MM.1S (cell line): ENCODE measurements around the gene RUFY2.
"Not testable (repeated sequence)": the region's sequence is repeated elsewhere in the genome, so short reads cannot be mapped to it uniquely, and the experiment has no call there.

ENCODE experiments used
- DNase-seq: peaks from one replicate; pipeline ENCODE4 v3.0.0-alpha.2; 2015
- H2AFZ ChIP-seq: fragments of 300-600 bp; sonication (generic); 2 replicates; pipeline ENCODE4 v1.6.0; 2016; ENCODE audit warnings: antibody characterized with exemption, low read length
- H3F3A ChIP-seq: fragments of 300-600 bp; sonication (generic); 2 replicates; pipeline ENCODE4 v1.6.1; 2016; ENCODE audit warnings: mild to moderate bottlenecking, antibody characterized with exemption, low read length, moderate library complexity, mixed read lengths; ENCODE audit not compliant: insufficient read depth
- H3K27ac ChIP-seq: fragments of 300-600 bp; sonication (generic); 2 replicates; pipeline ENCODE4 v1.5.1; 2016; ENCODE audit warnings: mild to moderate bottlenecking, low read length
- H3K27me3 ChIP-seq: fragments of 300-600 bp; sonication (generic); replicated peaks from 2 replicates; pipeline ENCODE4 v1.6.0; 2016; ENCODE audit warnings: low read length; ENCODE audit not compliant: insufficient read depth
- H3K36me3 ChIP-seq: fragments of 300-600 bp; sonication (generic); replicated peaks from 2 replicates; pipeline ENCODE4 v1.6.1; 2016; ENCODE audit warnings: mild to moderate bottlenecking, low read length, mixed read lengths; ENCODE audit not compliant: insufficient read depth
- H3K4me1 ChIP-seq: fragments of 300-600 bp; sonication (generic); 2 replicates; pipeline ENCODE4 v1.6.1; 2016; ENCODE audit warnings: low read length, mixed read lengths
- H3K4me2 ChIP-seq: fragments of 300-600 bp; sonication (generic); 2 replicates; pipeline ENCODE4 v1.6.0; 2016; ENCODE audit warnings: low read depth, low read length
- H3K4me3 ChIP-seq: fragments of 300-600 bp; sonication (generic); 2 replicates; pipeline ENCODE4 v1.5.1; 2016; ENCODE audit warnings: low read length, mixed read lengths
- H3K79me2 ChIP-seq: fragments of 300-600 bp; sonication (generic); 2 replicates; pipeline ENCODE4 v1.6.1; 2016; ENCODE audit warnings: mixed run types, low read length, mixed read lengths
- H3K9ac ChIP-seq: fragments of 300-600 bp; sonication (generic); 2 replicates; pipeline ENCODE4 v1.6.1; 2016; ENCODE audit warnings: low read length, mixed read lengths
- H3K9me2 ChIP-seq: fragments of 300-600 bp; sonication (generic); replicated peaks from 2 replicates; pipeline ENCODE4 v1.6.1; 2016; ENCODE audit warnings: mild to moderate bottlenecking, low read length, mixed read lengths; ENCODE audit not compliant: insufficient read depth
- H3K9me3 ChIP-seq: fragments of 300-600 bp; sonication (generic); replicated peaks from 2 replicates; pipeline ENCODE4 v1.6.1; 2016; ENCODE audit warnings: mild to moderate bottlenecking, low read length, mixed read lengths; ENCODE audit not compliant: insufficient read depth
- H4K20me1 ChIP-seq: fragments of 300-600 bp; sonication (generic); 2 replicates; pipeline ENCODE4 v1.6.1; 2016; ENCODE audit warnings: mild to moderate bottlenecking, low read length, moderate library complexity, mixed read lengths; ENCODE audit not compliant: insufficient read depth
- EZH2 ChIP-seq: fragments of 300-600 bp; sonication (generic); optimal IDR thresholded peaks from 2 replicates; pipeline ENCODE3; 2017; ENCODE audit warnings: low read depth, mild to moderate bottlenecking, antibody characterized with exemption, low read length, mixed read lengths
- EZH2phosphoT487 ChIP-seq: fragments of 300-600 bp; sonication (generic); IDR thresholded peaks from 2 replicates; pipeline ENCODE4 v1.6.1; 2018; ENCODE audit warnings: antibody characterized with exemption, low read length
- TF ChIP-seq, protein P1 (sequence below): fragments of 300-600 bp; sonication (generic); IDR thresholded peaks from 2 replicates; pipeline ENCODE4 v1.5.1; 2016; ENCODE audit warnings: antibody characterized with exemption, low read length, mixed read lengths

Gene RUFY2

DNA sequence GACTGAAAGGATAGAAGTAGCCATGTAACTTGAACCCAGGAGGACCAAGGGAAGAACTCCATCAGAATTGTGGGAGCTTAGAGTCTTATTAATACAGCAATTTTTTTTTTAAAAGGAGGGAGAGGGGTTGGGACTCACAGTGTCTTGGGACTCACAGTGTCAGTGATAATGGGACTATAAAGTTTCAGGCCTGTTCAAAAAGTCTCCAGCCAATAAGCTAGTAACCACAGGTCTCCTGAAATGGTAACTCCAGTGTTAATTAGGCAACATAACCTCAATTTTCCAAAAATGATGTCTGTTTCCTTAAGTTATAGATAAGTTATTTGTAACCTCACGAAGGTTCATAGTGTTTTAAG, 77.6 kb downstream of the RUFY2 start:
- H3K27ac ChIP-seq = no peak overlapping the region
- no peaks in the 10 kb centered on the region for H3K9me2 ChIP-seq
- peaks cover 17% of the 10 kb centered on the region for H4K20me1 ChIP-seq
- TF ChIP-seq EZH2 (no peak), EZH2phosphoT487 (no peak)
- TF ChIP-seq, protein P1, sequence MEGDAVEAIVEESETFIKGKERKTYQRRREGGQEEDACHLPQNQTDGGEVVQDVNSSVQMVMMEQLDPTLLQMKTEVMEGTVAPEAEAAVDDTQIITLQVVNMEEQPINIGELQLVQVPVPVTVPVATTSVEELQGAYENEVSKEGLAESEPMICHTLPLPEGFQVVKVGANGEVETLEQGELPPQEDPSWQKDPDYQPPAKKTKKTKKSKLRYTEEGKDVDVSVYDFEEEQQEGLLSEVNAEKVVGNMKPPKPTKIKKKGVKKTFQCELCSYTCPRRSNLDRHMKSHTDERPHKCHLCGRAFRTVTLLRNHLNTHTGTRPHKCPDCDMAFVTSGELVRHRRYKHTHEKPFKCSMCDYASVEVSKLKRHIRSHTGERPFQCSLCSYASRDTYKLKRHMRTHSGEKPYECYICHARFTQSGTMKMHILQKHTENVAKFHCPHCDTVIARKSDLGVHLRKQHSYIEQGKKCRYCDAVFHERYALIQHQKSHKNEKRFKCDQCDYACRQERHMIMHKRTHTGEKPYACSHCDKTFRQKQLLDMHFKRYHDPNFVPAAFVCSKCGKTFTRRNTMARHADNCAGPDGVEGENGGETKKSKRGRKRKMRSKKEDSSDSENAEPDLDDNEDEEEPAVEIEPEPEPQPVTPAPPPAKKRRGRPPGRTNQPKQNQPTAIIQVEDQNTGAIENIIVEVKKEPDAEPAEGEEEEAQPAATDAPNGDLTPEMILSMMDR = no peak
- H3K4me2 ChIP-seq = no peak overlapping the region
- DNase-seq = no peak
- H3F3A ChIP-seq = peaks cover 18% of the 10 kb centered on the region; the same call in 1 of the 2 replicates
- H3K9ac ChIP-seq = no peak overlapping the region
- no peaks in the 10 kb centered on the region for H3K36me3 ChIP-seq
- no peak overlapping the region for H2AFZ ChIP-seq
- H3K9me3 ChIP-seq = no peaks in the 10 kb centered on the region
- peaks cover 26% of the 10 kb centered on the region for H3K79me2 ChIP-seq
- H3K4me3 ChIP-seq = no peak overlapping the region
- no peaks in the 10 kb centered on the region for H3K27me3 ChIP-seq
- no peaks in the 10 kb centered on the region for H3K4me1 ChIP-seq

GRCh38 chr10:68327889-68328786, 78.9 kb downstream of the RUFY2 start:
- H4K20me1 ChIP-seq = peaks cover 3% of the 10 kb centered on the region
- peak overlapping the region; percentile 26 for H2AFZ ChIP-seq
- no peaks in the 10 kb centered on the region for H3K9me2 ChIP-seq
- DNase-seq = no peak
- no peak for TF ChIP-seq EZH2
- TF ChIP-seq, protein P1 = no peak
- TF ChIP-seq EZH2phosphoT487 = no peak
- no peak overlapping the region; the same call in 1 of the 2 replicates for H3K9ac ChIP-seq
- H3K36me3 ChIP-seq = no peaks in the 10 kb centered on the region
- H3K4me3 ChIP-seq = peak overlapping the region; percentile 32; the same call in 1 of the 2 replicates
- H3K27ac ChIP-seq = no peak overlapping the region
- H3K9me3 ChIP-seq = no peaks in the 10 kb centered on the region
- peaks cover 18% of the 10 kb centered on the region; the same call in 1 of the 2 replicates for H3F3A ChIP-seq
- peak overlapping the region; percentile 59; the same call in 1 of the 2 replicates for H3K4me2 ChIP-seq
- H3K79me2 ChIP-seq = peaks cover 13% of the 10 kb centered on the region
- H3K4me1 ChIP-seq = no peaks in the 10 kb centered on the region
- H3K27me3 ChIP-seq = no peaks in the 10 kb centered on the region

DNA sequence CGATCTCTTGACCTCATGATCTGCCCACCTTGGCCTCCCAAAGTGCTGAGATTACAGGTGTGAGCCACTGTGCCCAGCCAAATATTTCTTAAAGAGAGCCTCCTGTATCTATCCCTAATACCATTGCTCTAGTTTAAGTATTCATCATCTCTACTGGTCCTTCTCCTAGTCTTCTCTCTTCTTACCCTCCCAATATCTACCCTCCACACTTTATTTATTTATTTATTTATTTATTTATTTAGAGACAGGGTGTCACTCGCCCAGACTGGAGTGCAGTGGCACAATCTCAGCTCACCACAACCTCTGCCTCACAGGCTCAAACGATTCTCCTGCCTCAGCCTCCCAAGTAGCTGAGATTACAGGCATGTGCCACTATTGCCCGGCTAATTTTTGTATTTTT, 82.7 kb downstream of the RUFY2 start:
- H3K9ac ChIP-seq = not testable (repeated sequence)

More for the DNA sequence above, 82.7 kb downstream of the RUFY2 start:
- not testable (repeated sequence) for H2AFZ ChIP-seq, H3K79me2 ChIP-seq, H3K4me3 ChIP-seq, H3F3A ChIP-seq, H3K27ac ChIP-seq, H3K36me3 ChIP-seq, H3K9me2 ChIP-seq, DNase-seq, H3K27me3 ChIP-seq, H3K9me3 ChIP-seq, H4K20me1 ChIP-seq, H3K4me1 ChIP-seq, H3K4me2 ChIP-seq
